GM21717 (cell line): ENCODE measurements around the gene C12orf56.
A peak's percentile ranks its signal among the peaks of the same experiment; 100 is the strongest.
"Not testable (repeated sequence)": the region's sequence is repeated elsewhere in the genome, so short reads cannot be mapped to it uniquely, and the experiment has no call there.

ENCODE experiments used
- ATAC-seq: cut with Tn5 transposase; IDR thresholded peaks from one replicate; pipeline ENCODE4 v1.9.1; 2021; ENCODE audit warnings: mild to moderate bottlenecking, moderate library complexity; ENCODE audit not compliant: unreplicated experiment

C12orf56 gene

GRCh38 chr12:64318605-64319004 lies 72.0 kb downstream of the C12orf56 start:
- no peak for ATAC-seq

GRCh38 chr12:64311877-64312276 lies 78.7 kb downstream of the C12orf56 start:
- ATAC-seq, result no peak

- no peak for ATAC-seq
Observed at GRCh38 chr12:64304571-64304970, 86.0 kb downstream of the C12orf56 start.

- no peak for ATAC-seq
Observed at GRCh38 chr12:64299628-64300027, 90.9 kb downstream of the C12orf56 start.

GRCh38 chr12:64296301-64296700 lies 94.3 kb downstream of the C12orf56 start:
- no peak for ATAC-seq

GRCh38 chr12:64293654-64294364 lies 96.7 kb downstream of the C12orf56 start:
- peak; percentile 50 for ATAC-seq

GRCh38 chr12:64293174-64293573 lies 97.4 kb downstream of the C12orf56 start:
- not testable (repeated sequence) for ATAC-seq

GRCh38 chr12:64286521-64286920 lies 104.0 kb downstream of the C12orf56 start:
- no peak for ATAC-seq

- ATAC-seq, result no peak
Observed at GRCh38 chr12:64284256-64284655, 106.3 kb downstream of the C12orf56 start.

- no peak for ATAC-seq
Observed at GRCh38 chr12:64278421-64278820, 112.1 kb downstream of the C12orf56 start.

- ATAC-seq, result peak; percentile 63
Observed at GRCh38 chr12:64273527-64274403, 116.8 kb downstream of the C12orf56 start.

GRCh38 chr12:64270411-64270810 lies 120.1 kb downstream of the C12orf56 start:
- no peak for ATAC-seq

- ATAC-seq, result no peak
Observed at GRCh38 chr12:64269161-64269560, 121.4 kb downstream of the C12orf56 start.

GRCh38 chr12:64268409-64268808 lies 122.1 kb downstream of the C12orf56 start:
- no peak for ATAC-seq

GRCh38 chr12:64265839-64266238 lies 124.7 kb downstream of the C12orf56 start:
- ATAC-seq, result no peak

- no peak for ATAC-seq
Observed at GRCh38 chr12:64261813-64262212, 128.7 kb downstream of the C12orf56 start.

- ATAC-seq, result no peak
Observed at GRCh38 chr12:64258576-64258975, 132.0 kb downstream of the C12orf56 start.

- ATAC-seq, result no peak
Observed at GRCh38 chr12:64256166-64256800, 134.3 kb downstream of the C12orf56 start.

- ATAC-seq, result no peak
Observed at GRCh38 chr12:64255249-64255648, 135.3 kb downstream of the C12orf56 start.

GRCh38 chr12:64253356-64253755 lies 137.2 kb downstream of the C12orf56 start:
- ATAC-seq, result no peak

- ATAC-seq, result no peak
Observed at GRCh38 chr12:64252681-64253080, 137.9 kb downstream of the C12orf56 start.

- ATAC-seq, result no peak
Observed at GRCh38 chr12:64243809-64244208, 146.7 kb downstream of the C12orf56 start.
